ENCODE measurements around the gene SEC11C.
"Not testable (repeated sequence)": the region's sequence is repeated elsewhere in the genome, so short reads cannot be mapped to it uniquely, and the experiment has no call there.

SEC11C gene

DNA sequence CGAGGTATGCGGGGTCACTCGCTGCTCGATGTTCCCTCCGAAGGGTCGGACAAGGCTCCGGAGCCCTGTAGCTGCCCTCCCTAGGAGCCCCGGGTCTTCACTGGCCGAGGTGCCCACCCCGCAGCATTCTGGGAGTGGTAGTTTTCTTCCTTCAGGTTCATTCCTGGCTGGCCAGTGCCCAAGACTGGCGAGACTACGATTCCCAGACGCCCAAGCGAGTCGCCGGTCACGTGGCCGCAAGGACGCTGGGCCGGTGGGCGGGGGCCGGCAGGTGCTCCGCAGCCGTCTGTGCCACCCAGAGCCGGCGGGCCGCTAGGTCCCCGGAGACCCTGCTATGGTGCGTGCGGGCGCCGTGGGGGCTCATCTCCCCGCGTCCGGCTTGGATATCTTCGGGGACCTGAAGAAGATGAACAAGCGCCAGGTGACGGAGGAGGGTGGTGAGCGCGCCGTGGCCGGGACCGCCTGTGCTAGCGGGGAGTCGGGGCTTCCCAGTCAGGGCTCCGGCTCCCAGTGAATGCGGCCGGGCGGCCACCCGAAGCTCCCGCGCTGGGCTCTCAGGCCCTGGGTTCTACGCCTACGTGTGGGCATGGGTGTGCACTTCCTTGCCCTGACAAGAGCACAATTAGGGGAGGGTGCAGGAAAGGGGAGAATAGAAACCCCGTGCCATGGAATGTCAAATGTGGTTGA lies at the start of gene SEC11C:
TSS of gene SEC11C (plus strand) at position 270 of the 687 bp plus-strand sequence. CDS start at position 335, 65 bp downstream.
- DNase-seq (ENCODE audit: low read depth) = peak; percentile 93

DNA sequence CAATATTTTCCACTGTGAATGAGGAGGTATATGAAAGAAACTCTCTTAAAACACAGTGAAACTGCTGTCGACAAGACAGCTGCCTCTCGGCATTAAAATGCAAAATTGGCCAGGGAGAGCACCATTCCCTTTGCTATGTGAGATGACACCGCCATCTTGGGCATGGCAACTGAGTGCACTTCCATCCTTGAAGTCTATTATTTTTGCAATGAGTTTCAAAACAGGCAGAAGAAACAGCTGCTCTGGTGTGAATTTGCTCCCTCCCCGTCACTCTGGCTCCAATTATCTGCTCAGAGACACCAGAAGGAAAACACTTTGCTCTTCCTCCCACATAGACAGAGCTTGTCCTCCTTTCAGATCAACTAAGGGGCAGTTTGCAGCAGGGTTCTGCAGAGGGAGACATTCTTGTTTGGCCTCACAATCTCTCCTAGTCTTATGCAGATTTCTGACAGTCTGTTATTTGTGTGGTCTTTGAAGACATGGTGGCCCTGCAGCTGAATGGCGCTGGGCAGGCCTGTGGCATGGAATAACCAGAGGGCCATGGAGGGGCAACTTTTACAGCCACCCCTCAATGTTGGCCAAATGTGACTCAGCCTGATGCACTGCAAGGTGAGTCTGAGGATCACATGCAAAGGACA lies 48.6 kb upstream of the SEC11C start:
- no peak for DNase-seq (ENCODE audit: low read depth)

DNA sequence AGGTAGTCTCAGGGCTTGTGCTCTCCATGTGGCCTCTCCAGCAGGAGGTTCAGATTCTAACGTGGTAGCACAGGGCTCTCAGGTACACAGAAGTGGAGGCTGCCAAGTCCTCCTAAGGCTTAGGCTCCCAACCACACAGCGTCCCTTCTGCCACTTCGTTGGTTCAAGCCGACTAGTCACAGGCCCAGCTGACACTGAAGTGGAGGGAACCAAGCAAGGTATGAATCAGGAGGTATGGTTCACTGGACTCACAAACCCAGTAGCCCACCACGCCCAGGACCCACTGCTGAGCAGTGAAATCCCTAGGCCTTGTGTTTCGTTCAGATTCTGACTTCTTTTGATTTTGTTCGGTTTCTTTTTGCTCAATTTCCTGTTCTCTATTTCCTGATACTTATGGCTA lies 46.0 kb upstream of the SEC11C start:
- DNase-seq (ENCODE audit: low read depth) = no peak

DNA sequence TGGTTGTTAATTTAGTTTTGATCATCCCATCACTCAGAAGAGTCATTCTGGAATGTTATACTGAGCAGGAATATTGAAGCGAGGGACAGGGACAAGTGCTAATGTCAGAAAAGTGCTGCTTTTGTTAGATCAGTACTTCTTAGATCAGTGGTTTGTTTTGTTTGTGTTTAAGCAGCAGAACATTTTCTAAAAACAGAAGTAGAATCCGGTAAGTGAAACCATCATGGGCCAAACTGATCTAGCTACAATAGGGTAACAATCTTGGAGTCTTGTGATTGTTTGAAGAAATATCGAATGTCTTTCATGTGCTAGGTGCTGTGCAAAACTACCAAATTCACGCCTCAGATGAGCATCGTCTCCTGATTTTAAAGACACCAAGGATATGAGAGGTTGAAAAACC lies 45.1 kb upstream of the SEC11C start:
- no peak for DNase-seq (ENCODE audit: low read depth)

DNA sequence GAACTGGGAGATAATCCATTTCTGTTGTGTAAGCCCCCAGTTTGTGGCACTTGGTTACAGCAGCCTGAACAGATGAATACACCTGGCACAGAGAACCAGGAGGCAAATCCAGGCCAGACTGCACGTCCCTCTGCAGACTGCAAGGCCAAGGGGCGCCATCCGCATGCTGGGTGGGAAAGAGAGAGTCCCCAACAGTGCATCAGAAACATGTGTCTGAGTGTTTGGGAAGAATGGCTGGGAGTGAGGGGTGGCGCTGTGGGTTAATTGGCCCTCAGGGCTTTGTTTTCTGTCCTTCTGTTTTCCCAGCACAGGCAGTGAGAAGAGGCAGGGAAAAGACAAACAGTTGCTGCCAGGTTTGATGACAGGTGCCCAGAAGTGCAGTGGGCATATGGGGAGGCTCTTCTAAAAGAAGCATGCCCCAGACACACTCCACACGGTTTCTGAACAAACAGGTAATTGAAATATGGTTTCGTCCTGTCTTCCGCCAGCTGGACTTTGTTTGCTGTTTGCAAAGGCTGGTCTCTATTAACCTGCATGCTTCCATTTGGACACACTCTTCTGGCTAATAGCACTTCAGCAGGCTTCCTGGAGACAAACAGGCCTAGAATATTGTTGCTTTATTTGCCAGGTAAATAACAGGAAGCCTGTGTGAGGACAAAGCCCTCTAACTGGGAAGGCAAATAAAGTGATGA lies 43.4 kb upstream of the SEC11C start:
- DNase-seq (ENCODE audit: low read depth) = no peak

DNA sequence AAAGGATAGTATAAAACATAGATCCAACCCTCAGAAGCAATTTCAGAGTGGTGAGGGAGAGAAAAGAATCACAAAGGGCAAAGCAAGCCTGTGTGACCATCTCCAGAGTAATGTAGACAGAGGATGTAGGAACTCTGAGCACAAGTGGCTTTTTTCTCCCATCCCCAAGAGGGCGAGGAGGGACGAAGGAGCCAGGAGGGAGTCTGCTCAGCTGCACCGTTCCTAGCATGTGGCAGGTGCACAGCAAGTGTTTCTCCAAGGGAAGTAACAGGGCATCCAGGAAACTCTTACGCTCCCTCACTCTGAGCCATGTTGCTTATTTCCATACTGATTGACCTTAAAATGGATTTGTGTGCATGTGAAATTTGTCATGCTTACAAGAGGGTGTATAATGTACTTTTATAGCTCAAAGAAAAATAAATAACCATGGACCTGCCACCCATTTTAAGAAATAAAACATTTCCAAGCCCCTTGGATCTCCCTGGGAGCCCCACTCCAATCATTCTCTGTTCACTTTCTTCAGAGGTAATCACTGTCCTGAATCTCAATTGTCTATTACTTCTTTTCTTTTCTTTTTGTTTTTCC lies 37.8 kb upstream of the SEC11C start:
- DNase-seq (ENCODE audit: low read depth) = no peak

DNA sequence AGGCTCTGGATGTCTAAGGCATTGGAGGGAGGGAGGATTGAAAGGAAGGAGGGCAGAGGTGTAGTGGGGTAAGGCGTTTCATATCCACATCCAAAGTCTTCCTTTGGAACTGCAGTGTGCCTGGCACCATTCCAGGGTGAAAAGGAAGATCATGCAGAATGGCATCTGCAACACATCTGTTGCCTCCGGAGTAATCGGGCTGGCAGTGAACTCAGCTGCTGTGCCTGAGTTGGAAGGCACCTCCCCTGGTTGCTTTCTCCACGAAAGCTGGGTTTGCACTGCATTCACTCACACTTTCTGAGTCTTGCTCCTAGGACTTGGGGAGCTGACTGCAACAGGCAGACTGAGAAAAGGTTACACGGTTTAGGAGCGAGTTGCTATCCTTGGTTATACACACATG lies 30.3 kb upstream of the SEC11C start:
- DNase-seq (ENCODE audit: low read depth) = no peak

DNA sequence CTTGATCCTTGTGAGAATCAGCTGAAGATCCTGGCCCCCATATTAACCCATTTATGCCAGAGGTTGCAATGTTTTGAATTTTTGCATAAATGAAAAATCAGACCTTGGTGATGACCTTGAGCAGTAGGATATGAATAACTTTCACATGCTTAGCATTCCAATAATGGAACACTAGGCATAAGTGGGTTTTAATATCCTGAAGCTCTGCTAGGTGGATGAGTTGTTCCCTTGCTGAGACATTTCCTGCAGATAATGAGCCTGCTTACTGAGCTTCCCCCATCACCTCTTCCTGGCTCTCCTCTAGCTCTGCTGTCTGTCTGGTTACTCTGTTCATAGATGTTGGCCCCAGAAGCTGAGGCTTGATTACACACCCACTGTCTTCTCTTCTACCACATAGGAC lies 25.5 kb upstream of the SEC11C start:
- no peak for DNase-seq (ENCODE audit: low read depth)

DNA sequence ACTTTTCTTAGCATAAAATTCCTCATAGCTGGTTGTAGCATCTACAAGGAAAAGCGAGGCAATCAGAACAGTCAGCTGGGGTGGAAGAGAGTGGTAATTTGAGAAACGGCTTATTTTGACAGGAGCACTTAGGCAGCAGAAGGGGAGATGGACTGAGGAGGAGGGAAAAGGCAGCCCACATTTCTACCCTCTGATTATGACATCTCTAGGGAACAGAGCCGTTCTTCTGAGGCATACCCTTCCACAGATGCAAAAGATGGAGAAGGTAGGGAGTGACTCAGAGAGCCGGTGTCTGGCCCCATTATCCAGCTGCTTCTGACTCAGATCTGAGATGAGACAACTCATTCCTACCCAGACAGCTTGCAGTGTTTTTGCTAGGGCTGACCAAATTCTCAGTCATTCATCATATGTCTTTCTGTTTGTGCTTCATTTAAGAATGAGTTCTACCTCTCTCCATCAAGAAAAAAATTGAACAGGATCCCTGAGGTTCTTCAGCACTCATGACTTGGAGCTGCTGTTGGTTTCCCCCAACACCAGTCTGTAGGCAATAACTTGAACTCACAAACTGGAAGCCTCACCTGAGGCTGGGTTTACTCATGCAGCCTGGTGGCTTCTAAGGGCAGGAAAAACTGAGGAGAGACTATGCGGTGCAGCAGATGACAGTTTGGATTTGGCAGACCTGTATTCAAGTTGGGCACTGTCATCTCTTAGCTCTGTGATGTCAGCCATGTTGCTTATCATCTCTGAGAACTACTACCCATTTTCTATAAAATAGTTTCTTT lies 15.9 kb upstream of the SEC11C start:
- no peak for DNase-seq (ENCODE audit: low read depth)

DNA sequence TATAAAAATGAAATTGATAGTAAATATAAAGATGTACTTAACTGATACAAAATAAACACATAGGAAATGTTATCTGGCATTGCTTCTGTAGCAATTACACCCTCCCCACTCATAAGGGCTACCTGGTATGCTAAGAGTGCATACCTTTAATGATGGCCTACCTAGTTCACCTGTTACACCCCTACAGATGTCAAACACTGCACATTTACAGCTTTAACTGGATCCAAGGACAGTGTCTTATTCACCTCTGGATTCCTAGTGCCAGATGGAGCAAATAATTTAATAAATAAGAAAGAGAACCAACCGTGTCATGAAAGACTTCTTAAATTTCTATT lies 15.3 kb upstream of the SEC11C start:
- no peak for DNase-seq (ENCODE audit: low read depth)

DNA sequence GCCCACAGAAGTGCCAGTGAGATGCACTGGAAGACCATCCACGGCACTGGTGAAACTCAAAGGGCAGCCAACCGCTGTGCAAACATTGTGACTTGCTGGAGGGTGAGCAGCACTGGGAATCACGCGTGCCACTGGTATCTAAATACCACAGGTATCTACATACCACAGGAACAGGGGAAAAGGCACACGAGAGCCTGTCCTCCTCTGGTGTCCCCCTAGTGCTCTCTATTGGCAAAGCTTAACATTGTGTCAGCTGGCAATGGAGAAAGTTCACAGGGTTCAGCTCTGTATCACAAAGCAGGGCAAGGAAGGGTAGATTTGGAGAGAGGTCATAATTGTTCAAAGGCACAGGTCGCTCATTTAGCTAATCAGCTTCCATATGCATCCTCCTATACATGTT lies 12.6 kb upstream of the SEC11C start:
- DNase-seq (ENCODE audit: low read depth) = no peak

DNA sequence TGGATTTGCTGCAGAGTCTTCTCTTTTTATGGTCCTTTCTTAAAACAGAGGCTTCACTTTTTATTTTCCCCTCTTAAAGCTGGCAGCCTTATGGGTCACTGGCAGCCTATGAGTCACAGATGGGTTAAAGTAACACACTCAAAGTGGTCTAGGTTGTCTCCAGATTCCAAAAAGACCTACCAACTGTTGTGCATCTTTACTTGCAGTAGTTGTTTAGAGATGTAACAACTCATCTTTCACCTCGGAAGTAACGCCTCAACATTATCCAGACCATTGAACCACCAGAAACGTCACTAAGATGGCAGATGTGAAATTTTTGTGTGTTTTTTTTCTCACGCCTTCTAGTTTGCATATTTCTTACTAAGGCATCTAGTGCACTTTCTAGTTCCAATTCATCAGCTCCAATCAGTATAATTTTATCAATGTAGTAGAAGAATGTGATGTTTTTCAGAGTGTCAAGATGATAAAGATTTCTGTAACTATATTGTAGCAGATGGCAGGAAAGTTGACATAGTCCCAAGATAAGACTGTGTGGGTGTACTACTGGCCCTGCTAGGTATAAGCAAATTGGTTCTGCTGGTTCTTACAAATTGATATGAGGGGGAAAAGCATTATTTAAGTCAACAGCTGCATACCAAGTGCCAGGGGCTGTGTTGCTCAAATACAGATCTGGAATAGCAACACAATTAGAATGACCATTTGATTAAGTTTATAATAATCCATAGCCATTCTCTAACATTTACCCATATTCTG lies 9.6 kb upstream of the SEC11C start:
- no peak for DNase-seq (ENCODE audit: low read depth)

DNA sequence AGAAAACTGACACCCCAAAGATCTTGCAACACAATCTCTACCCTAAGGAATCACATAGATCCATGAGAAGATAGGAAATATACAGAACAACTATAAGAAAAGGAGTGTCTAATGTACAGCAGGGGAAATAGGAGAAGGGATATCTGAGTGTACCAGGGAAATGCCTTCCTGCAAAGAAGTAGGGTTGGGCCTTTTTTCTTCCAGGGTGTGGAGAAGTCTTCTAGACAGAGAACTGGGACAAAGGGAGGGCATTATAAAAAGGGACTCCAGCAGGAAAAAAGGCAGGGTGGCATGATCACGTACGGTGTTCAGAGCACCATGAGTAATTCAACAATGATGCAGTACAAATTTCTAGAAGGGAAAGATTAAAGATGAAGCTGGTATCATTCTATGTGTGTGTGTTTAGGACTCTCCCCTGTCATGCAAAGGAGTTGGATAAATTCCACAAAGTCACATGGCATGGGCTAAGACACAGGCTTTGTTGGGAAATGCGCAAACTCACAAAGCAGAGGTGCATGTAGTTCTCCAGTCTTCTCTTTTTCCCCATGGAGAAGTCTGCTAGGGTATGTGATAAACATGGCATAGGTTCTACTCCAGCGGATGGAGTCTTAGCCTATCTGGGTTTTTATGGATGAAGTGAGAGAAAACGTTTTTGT lies 6.7 kb upstream of the SEC11C start:
- DNase-seq (ENCODE audit: low read depth) = no peak

DNA sequence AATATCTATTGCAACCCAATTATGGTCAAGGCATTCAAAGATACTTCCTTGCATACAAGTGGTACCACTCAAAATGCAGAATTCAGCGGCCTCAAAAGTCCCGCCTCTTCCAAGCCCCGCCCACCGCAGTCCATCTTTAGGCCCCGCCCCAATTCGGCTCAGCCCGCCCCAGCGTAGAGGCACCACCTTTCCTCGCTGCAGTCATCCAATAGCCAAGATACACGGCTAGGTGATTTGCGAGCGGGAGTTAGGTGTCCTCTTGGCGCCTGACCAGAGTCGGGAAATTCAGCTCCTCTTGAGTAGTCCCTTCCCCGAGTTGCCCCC lies 431 bp upstream of the SEC11C start:
- DNase-seq (ENCODE audit: low read depth) = peak; percentile 86

DNA sequence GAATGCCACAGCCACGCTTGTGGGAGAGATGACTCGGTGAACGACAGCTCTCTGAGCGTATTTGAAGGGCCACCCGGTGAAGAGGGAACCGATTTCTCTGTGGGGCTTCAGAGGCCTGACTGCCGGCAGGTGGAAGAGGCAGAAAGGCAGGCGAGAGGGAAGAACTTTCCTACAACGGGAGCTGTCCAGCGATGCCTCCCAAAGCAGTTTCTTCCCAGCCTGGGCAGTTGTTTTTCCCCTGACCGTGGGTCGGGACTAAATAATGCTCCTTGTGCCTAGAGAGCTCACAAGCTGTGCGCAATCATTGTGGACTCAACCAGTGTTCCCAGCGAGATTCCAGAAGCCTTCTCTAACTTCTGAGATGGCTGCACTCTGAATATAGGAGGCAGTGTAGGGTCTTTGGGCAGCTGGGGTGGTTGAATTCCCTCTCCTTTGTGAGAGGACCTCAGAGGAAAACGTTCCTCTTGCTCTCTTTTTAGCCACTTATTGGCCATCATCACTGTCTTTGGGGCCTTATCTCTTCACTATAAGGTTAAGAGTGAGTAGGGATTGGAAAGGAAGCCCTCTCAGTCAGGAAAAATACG lies 710 bp downstream of the SEC11C start:
- no peak for DNase-seq (ENCODE audit: low read depth)

DNA sequence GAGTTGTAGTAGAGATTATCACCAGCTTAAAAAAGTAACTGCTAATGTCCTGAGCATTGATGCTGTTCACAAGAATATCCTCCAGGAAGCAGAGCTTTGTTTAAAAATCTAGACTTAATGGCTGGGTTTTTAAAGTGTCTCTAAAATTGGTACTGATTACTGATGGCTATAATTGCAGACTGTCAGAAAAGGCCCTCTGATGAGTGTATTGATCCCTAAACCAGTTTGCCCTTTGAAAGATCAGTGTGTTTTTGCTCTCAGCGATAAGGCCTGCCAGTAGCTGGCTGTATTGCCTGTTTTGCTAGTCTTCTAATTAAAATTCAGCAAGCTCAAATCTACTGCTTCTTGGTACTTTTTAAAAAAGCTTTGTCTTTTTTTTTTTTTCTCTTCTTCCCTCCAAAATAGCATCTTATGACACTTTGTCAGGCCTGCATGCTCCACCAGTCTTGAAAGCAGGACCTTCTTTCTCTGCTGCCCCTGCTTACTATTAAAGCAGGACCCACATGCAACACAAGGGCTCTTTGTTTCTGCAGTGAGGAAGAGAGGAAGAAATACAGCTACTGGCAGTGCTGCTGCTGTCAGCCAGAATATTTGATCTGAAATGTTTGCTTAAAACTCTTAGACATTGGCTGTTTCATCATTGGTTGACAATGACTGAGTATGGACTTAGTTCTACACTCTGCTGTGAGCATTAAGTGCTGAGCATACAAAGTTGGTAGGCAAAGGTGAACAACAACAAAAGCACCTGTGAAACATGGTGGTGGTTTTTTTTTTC lies 1.8 kb downstream of the SEC11C start:
- no peak for DNase-seq (ENCODE audit: low read depth)

DNA sequence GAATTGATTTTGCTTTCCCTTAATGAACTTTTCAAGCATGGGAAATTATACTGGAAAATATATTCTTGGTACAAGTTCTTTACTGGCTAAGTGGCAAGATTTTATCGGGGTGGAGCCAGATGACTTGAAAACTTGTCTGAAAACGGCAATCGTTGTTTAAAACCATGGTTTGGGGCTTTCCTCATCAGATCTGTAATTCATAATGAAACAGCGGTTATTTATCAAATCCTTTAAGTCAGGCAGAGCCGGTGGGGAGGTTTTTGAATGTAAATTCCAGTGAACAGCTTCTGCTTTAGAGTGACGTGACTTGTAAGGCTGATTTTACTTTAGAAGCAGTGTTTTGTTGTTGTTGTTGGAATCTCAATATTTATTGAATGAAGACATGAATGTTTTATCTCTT lies 2.6 kb downstream of the SEC11C start:
- no peak for DNase-seq (ENCODE audit: low read depth)

DNA sequence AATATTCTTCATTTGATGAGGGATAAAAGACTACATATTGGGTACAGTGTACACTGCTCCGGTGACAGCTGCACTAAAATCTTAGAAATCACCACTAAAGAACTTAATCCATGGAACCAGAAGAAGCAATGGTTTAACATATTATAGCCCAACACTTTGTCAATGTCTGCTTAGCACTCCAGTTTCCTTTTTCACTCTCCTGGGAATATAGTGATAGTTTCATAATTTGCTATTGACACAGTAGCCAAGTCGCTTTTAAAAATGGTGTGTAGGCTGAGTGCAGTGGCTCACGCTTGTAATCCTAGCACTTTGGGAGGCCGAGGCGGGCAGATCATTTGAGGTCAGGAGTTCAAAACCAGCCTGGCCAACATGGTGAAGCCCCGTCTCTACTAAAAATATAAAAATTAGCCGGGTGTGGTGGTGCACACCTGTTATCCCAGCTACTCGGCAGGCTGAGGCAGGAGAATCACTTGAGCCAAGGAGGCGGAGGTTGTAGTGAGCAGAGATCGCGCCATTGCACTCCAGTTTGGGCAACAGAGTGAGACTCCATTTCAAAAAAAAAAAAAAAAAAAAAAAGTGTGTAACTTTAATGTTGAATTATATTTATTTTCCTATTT lies 3.2 kb downstream of the SEC11C start:
- DNase-seq (ENCODE audit: low read depth) = not testable (repeated sequence)

DNA sequence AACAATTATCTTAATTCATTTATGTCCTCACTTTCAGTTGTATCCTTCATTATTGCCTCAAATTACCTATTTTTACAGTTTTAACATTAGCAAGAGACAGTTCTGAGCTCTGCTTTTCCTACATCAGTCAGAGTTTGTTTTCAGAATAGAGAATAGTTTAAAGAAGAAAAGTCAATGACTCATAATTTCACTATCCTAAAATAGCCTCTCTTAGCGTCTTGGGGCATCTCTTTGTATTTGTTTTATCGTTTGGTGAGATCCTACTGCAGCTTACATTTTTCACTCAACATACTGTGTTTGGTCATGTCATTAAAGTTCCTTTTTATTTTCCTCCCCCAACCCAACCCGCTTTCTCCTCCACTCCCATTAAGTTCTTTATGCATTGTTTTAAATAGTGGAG lies 3.8 kb downstream of the SEC11C start:
- no peak for DNase-seq (ENCODE audit: low read depth)

DNA sequence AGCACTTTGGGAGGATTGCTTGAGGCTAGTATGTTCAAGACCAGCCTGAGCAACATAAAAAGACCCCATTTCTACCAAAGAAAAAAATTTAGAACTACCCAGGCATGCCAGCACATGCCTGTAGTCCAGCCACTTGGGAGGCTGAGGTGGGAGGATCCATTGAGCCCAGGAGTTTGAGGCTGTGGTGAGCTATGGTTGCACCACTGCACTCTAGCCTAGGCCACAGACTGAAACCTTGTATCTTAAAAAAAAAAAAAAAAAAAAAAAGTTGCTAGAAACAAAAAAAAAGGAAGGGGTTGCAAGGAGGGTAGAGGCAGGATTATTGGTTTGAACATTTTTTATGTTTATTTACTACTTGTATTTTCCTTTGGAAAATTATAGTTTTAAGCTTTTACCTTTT lies 4.8 kb downstream of the SEC11C start:
- DNase-seq (ENCODE audit: low read depth) = no peak
